Measurements from ENCODE around the gene UNC93A. TPM values are rescaled to one million over a fixed set of nuclear protein-coding genes. Genes with fewer than 3 reads are reported as not detected.
"Not testable (repeated sequence)": the region's sequence is repeated elsewhere in the genome, so short reads cannot be mapped to it uniquely, and the experiment has no call there.

UNC93A gene
- total and polyA plus RNA-seq, 2 donors (not counting 1 experiment from before 2014, with no cell fraction given), result not detected

- DNase-seq (ENCODE audit: low read depth in 2 of 2), result no peak
- Histone ChIP-seq H3K36me3 (ENCODE audit: control insufficient read depth, insufficient read depth, low read length) (no peaks in the 10 kb centered on the region), H3K4me2 (ENCODE audit: extremely low read depth, insufficient read depth, low read length) (no peak overlapping the region), H3K9ac (ENCODE audit: insufficient read depth, low read length) (no peak overlapping the region), H3K79me2 (ENCODE audit: control insufficient read depth, insufficient read depth, low read length) (no peaks in the 10 kb centered on the region), H3K27ac (ENCODE audit: insufficient read depth, low read length) (no peak overlapping the region), H2AFZ (ENCODE audit: low read length) (no peak overlapping the region), H3K4me1 (ENCODE audit: control insufficient read depth, extremely low read depth, insufficient read depth, low read length) (no peaks in the 10 kb centered on the region), H3K9me3 (ENCODE audit: control insufficient read depth, insufficient read depth, low read depth, low read length) (no peaks in the 10 kb centered on the region), H3K4me3 (replicated peaks in 1 of 4; ENCODE audit: control extremely low read depth in 1 of 4, insufficient read depth in 1 of 4, low read depth in 3 of 4, low read length in 4 of 4) (no peak overlapping the region), H4K20me1 (ENCODE audit: control insufficient read depth, extremely low read depth, insufficient read depth, low read length) (no peaks in the 10 kb centered on the region), H3K27me3 (ENCODE audit: control insufficient read depth, insufficient read depth, low read length) (no peaks in the 10 kb centered on the region)
- TF ChIP-seq CTCF (conservative IDR thresholded peaks at IDR 0.05 in 1 of 2, IDR thresholded peaks at IDR 0.05 in 1 of 2; ENCODE audit: low read depth in 1 of 2, low read length in 2 of 2) (no peak), EZH2 (IDR thresholded peaks at IDR 0.05; ENCODE audit: low read length, missing control alignments) (no peak)
These were observed 26.1 kb downstream of the UNC93A start for GRCh38 chr6:167317172-167317571.

- not testable (repeated sequence) for H3K9me3 ChIP-seq (ENCODE audit: control insufficient read depth, insufficient read depth, low read depth, low read length); H3K27me3 ChIP-seq (ENCODE audit: control insufficient read depth, insufficient read depth, low read length); H3K4me3 ChIP-seq (replicated peaks in 1 of 4; ENCODE audit: control extremely low read depth in 1 of 4, insufficient read depth in 1 of 4, low read depth in 3 of 4, low read length in 4 of 4); H2AFZ ChIP-seq (ENCODE audit: low read length); H3K4me2 ChIP-seq (ENCODE audit: extremely low read depth, insufficient read depth, low read length); H3K36me3 ChIP-seq (ENCODE audit: control insufficient read depth, insufficient read depth, low read length); H3K9ac ChIP-seq (ENCODE audit: insufficient read depth, low read length); H4K20me1 ChIP-seq (ENCODE audit: control insufficient read depth, extremely low read depth, insufficient read depth, low read length); H3K27ac ChIP-seq (ENCODE audit: insufficient read depth, low read length); H3K4me1 ChIP-seq (ENCODE audit: control insufficient read depth, extremely low read depth, insufficient read depth, low read length); H3K79me2 ChIP-seq (ENCODE audit: control insufficient read depth, insufficient read depth, low read length)
- DNase-seq (ENCODE audit: low read depth in 2 of 2), result peak in 1 of 2 donors; percentile 13
These were observed 27.2 kb downstream of the UNC93A start for GRCh38 chr6:167318354-167318753.

- H4K20me1 ChIP-seq (ENCODE audit: control insufficient read depth, extremely low read depth, insufficient read depth, low read length); H3K36me3 ChIP-seq (ENCODE audit: control insufficient read depth, insufficient read depth, low read length); DNase-seq (ENCODE audit: low read depth in 2 of 2); H3K9ac ChIP-seq (ENCODE audit: insufficient read depth, low read length); H3K9me3 ChIP-seq (ENCODE audit: control insufficient read depth, insufficient read depth, low read depth, low read length); H3K4me2 ChIP-seq (ENCODE audit: extremely low read depth, insufficient read depth, low read length); H3K27me3 ChIP-seq (ENCODE audit: control insufficient read depth, insufficient read depth, low read length); H3K79me2 ChIP-seq (ENCODE audit: control insufficient read depth, insufficient read depth, low read length); H2AFZ ChIP-seq (ENCODE audit: low read length); H3K4me1 ChIP-seq (ENCODE audit: control insufficient read depth, extremely low read depth, insufficient read depth, low read length); H3K27ac ChIP-seq (ENCODE audit: insufficient read depth, low read length); H3K4me3 ChIP-seq (replicated peaks in 1 of 4; ENCODE audit: control extremely low read depth in 1 of 4, insufficient read depth in 1 of 4, low read depth in 3 of 4, low read length in 4 of 4): not testable (repeated sequence)
These were observed 27.7 kb downstream of the UNC93A start for GRCh38 chr6:167318856-167319255.

- not testable (repeated sequence) for H3K27me3 ChIP-seq (ENCODE audit: control insufficient read depth, insufficient read depth, low read length)
These were observed 29.0 kb downstream of the UNC93A start for GRCh38 chr6:167319856-167320753.

GRCh38 chr6:167320754-167321056, 29.6 kb downstream of the UNC93A start:
- not testable (repeated sequence) for H3K36me3 ChIP-seq (ENCODE audit: control insufficient read depth, insufficient read depth, low read length); H3K27ac ChIP-seq (ENCODE audit: insufficient read depth, low read length); H4K20me1 ChIP-seq (ENCODE audit: control insufficient read depth, extremely low read depth, insufficient read depth, low read length); H3K79me2 ChIP-seq (ENCODE audit: control insufficient read depth, insufficient read depth, low read length); H3K4me3 ChIP-seq (replicated peaks in 1 of 4; ENCODE audit: control extremely low read depth in 1 of 4, insufficient read depth in 1 of 4, low read depth in 3 of 4, low read length in 4 of 4); H3K27me3 ChIP-seq (ENCODE audit: control insufficient read depth, insufficient read depth, low read length); H3K4me2 ChIP-seq (ENCODE audit: extremely low read depth, insufficient read depth, low read length); H2AFZ ChIP-seq (ENCODE audit: low read length); H3K9ac ChIP-seq (ENCODE audit: insufficient read depth, low read length); H3K4me1 ChIP-seq (ENCODE audit: control insufficient read depth, extremely low read depth, insufficient read depth, low read length); H3K9me3 ChIP-seq (ENCODE audit: control insufficient read depth, insufficient read depth, low read depth, low read length)
- DNase-seq (ENCODE audit: low read depth in 2 of 2), result peak in 1 of 2 donors; percentile 36

More at GRCh38 chr6:167319856-167320753, 29.0 kb downstream of the UNC93A start:
- H3K79me2 ChIP-seq (ENCODE audit: control insufficient read depth, insufficient read depth, low read length); H3K4me1 ChIP-seq (ENCODE audit: control insufficient read depth, extremely low read depth, insufficient read depth, low read length); H3K4me3 ChIP-seq (replicated peaks in 1 of 4; ENCODE audit: control extremely low read depth in 1 of 4, insufficient read depth in 1 of 4, low read depth in 3 of 4, low read length in 4 of 4); H3K36me3 ChIP-seq (ENCODE audit: control insufficient read depth, insufficient read depth, low read length); H3K4me2 ChIP-seq (ENCODE audit: extremely low read depth, insufficient read depth, low read length); H3K27ac ChIP-seq (ENCODE audit: insufficient read depth, low read length); H2AFZ ChIP-seq (ENCODE audit: low read length); H4K20me1 ChIP-seq (ENCODE audit: control insufficient read depth, extremely low read depth, insufficient read depth, low read length); H3K9ac ChIP-seq (ENCODE audit: insufficient read depth, low read length); H3K9me3 ChIP-seq (ENCODE audit: control insufficient read depth, insufficient read depth, low read depth, low read length): not testable (repeated sequence)
- DNase-seq (ENCODE audit: low read depth in 2 of 2), result peak in 1 of 2 donors; percentile 69

- not testable (repeated sequence) for H3K79me2 ChIP-seq (ENCODE audit: control insufficient read depth, insufficient read depth, low read length); H3K4me3 ChIP-seq (replicated peaks in 1 of 4; ENCODE audit: control extremely low read depth in 1 of 4, insufficient read depth in 1 of 4, low read depth in 3 of 4, low read length in 4 of 4); H3K36me3 ChIP-seq (ENCODE audit: control insufficient read depth, insufficient read depth, low read length); H3K27ac ChIP-seq (ENCODE audit: insufficient read depth, low read length); H3K9ac ChIP-seq (ENCODE audit: insufficient read depth, low read length); H3K4me1 ChIP-seq (ENCODE audit: control insufficient read depth, extremely low read depth, insufficient read depth, low read length); H2AFZ ChIP-seq (ENCODE audit: low read length); H3K4me2 ChIP-seq (ENCODE audit: extremely low read depth, insufficient read depth, low read length); DNase-seq (ENCODE audit: low read depth in 2 of 2); H3K9me3 ChIP-seq (ENCODE audit: control insufficient read depth, insufficient read depth, low read depth, low read length); H4K20me1 ChIP-seq (ENCODE audit: control insufficient read depth, extremely low read depth, insufficient read depth, low read length); H3K27me3 ChIP-seq (ENCODE audit: control insufficient read depth, insufficient read depth, low read length)
These were observed 30.1 kb downstream of the UNC93A start for GRCh38 chr6:167321185-167321584.

Data from fibroblast of lung (primary cell).